ENCODE results near the gene GP5.

The GP5 gene

GRCh38 chr3:194399874-194400411 is 877 bp upstream of the GP5 start:
- TF ChIP-seq TAF1 (IDR thresholded peaks at IDR 0.05; ENCODE audit: low read depth): no peak
- no peak for TF ChIP-seq TCF12 (IDR thresholded peaks at IDR 0.05; ENCODE audit: low read depth)
- no peak for TF ChIP-seq MAX (IDR thresholded peaks at IDR 0.05)
- no peak for TF ChIP-seq FOXM1 (IDR thresholded peaks at IDR 0.05; ENCODE audit: borderline replicate concordance, low read depth)
- TF ChIP-seq CEBPB (IDR thresholded peaks at IDR 0.05): no peak
- no peak for TF ChIP-seq REST (IDR thresholded peaks at IDR 0.05; ENCODE audit: low read depth)
- TF ChIP-seq EGR1 (IDR thresholded peaks at IDR 0.05): no peak
- TF ChIP-seq RAD21 (IDR thresholded peaks at IDR 0.05; ENCODE audit: low read depth): no peak
- no peak for TF ChIP-seq ZBTB7A (IDR thresholded peaks at IDR 0.05; ENCODE audit: low read depth)
- TF ChIP-seq, protein P1, sequence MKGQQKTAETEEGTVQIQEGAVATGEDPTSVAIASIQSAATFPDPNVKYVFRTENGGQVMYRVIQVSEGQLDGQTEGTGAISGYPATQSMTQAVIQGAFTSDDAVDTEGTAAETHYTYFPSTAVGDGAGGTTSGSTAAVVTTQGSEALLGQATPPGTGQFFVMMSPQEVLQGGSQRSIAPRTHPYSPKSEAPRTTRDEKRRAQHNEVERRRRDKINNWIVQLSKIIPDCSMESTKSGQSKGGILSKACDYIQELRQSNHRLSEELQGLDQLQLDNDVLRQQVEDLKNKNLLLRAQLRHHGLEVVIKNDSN (IDR thresholded peaks at IDR 0.05): no peak
- no peak for TF ChIP-seq TEAD4 (IDR thresholded peaks at IDR 0.05)
- TF ChIP-seq CREB1 (IDR thresholded peaks at IDR 0.05; ENCODE audit: low read depth): no peak
- no peak for TF ChIP-seq NFIC (IDR thresholded peaks at IDR 0.05)
- TF ChIP-seq EP300 (IDR thresholded peaks at IDR 0.05; ENCODE audit: borderline replicate concordance): no peak
- no peak for TF ChIP-seq YY1 (IDR thresholded peaks at IDR 0.05; ENCODE audit: low read depth)

GRCh38 chr3:194397757-194398312 is 1.2 kb downstream of the GP5 start:
- no peak for TF ChIP-seq TAF1 (IDR thresholded peaks at IDR 0.05; ENCODE audit: low read depth)
- no peak for TF ChIP-seq NFIC (IDR thresholded peaks at IDR 0.05)
- TF ChIP-seq EGR1 (IDR thresholded peaks at IDR 0.05): no peak
- TF ChIP-seq ZBTB7A (IDR thresholded peaks at IDR 0.05; ENCODE audit: low read depth): no peak
- no peak for TF ChIP-seq TEAD4 (IDR thresholded peaks at IDR 0.05)
- no peak for TF ChIP-seq YY1 (IDR thresholded peaks at IDR 0.05; ENCODE audit: low read depth)
- TF ChIP-seq TCF12 (IDR thresholded peaks at IDR 0.05; ENCODE audit: low read depth): no peak
- no peak for TF ChIP-seq EP300 (IDR thresholded peaks at IDR 0.05; ENCODE audit: borderline replicate concordance)
- TF ChIP-seq RAD21 (IDR thresholded peaks at IDR 0.05; ENCODE audit: low read depth): no peak
- no peak for TF ChIP-seq CREB1 (IDR thresholded peaks at IDR 0.05; ENCODE audit: low read depth)

DNA sequence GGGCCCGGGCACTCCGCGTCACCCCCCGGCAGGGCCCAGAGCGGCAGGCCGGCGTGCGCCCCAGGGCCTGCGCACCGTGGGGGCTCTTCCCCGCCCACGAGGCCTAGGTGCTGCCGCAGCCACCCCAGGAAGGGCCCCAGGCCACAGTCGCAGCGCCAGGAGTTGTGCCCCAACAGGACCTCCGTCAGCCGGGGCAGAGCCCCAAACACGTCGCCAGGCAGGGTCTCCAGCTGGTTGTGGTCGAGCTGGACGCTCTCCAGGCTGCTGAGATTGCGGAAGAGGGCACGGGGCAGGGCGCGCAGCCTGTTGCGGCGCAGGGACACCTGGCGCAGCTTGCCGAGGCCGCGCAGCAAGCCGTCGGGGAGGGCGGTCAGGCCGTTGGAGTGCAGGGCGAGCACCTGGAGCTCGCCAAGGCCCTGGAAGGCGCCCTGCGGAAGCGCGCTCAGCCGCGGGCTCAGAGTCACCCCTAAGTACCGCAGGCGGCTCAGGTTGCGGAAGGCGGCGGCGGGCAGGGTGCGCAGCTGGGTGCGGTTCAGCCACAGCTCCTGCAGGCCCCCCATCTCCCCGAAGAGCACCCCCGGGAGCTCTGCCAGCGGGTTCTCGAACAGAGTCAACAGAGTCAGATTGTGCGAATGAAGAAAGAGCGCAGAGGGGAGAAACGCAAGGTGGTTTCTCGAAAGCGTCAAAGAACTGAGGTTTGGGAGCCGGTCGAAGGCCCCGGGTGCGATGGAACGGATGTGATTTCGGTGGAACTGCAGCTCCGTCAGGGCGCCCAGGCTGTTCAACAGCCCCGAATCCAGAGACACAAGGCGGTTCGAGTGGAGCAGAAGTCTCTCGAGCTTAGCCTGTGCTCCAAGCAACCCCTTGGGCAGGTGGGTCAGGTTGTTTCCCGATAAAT is 2.0 kb downstream of the GP5 start:
- TF ChIP-seq, protein P1 (IDR thresholded peaks at IDR 0.05): no peak
- no peak for TF ChIP-seq REST (IDR thresholded peaks at IDR 0.05; ENCODE audit: low read depth)
- no peak for TF ChIP-seq TCF12 (IDR thresholded peaks at IDR 0.05; ENCODE audit: low read depth)
- TF ChIP-seq MAX (IDR thresholded peaks at IDR 0.05): no peak
- no peak for TF ChIP-seq TAF1 (IDR thresholded peaks at IDR 0.05; ENCODE audit: low read depth)
- no peak for TF ChIP-seq FOXM1 (IDR thresholded peaks at IDR 0.05; ENCODE audit: borderline replicate concordance, low read depth)
- TF ChIP-seq EGR1 (IDR thresholded peaks at IDR 0.05): no peak
- no peak for TF ChIP-seq CEBPB (IDR thresholded peaks at IDR 0.05)
- TF ChIP-seq NFIC (IDR thresholded peaks at IDR 0.05): no peak
- TF ChIP-seq EP300 (IDR thresholded peaks at IDR 0.05; ENCODE audit: borderline replicate concordance): no peak
- no peak for TF ChIP-seq RAD21 (IDR thresholded peaks at IDR 0.05; ENCODE audit: low read depth)
- no peak for TF ChIP-seq CREB1 (IDR thresholded peaks at IDR 0.05; ENCODE audit: low read depth)
- no peak for TF ChIP-seq ZBTB7A (IDR thresholded peaks at IDR 0.05; ENCODE audit: low read depth)
- no peak for TF ChIP-seq YY1 (IDR thresholded peaks at IDR 0.05; ENCODE audit: low read depth)
- TF ChIP-seq TEAD4 (IDR thresholded peaks at IDR 0.05): no peak

GRCh38 chr3:194396539-194396858 is 2.6 kb downstream of the GP5 start:
- TF ChIP-seq TCF12 (IDR thresholded peaks at IDR 0.05; ENCODE audit: low read depth): no peak
- no peak for TF ChIP-seq TAF1 (IDR thresholded peaks at IDR 0.05; ENCODE audit: low read depth)
- TF ChIP-seq EGR1 (IDR thresholded peaks at IDR 0.05): no peak
- TF ChIP-seq ZBTB7A (IDR thresholded peaks at IDR 0.05; ENCODE audit: low read depth): no peak
- TF ChIP-seq, protein P1 (IDR thresholded peaks at IDR 0.05): no peak
- no peak for TF ChIP-seq CREB1 (IDR thresholded peaks at IDR 0.05; ENCODE audit: low read depth)
- no peak for TF ChIP-seq REST (IDR thresholded peaks at IDR 0.05; ENCODE audit: low read depth)
- TF ChIP-seq TEAD4 (IDR thresholded peaks at IDR 0.05): no peak
- TF ChIP-seq NFIC (IDR thresholded peaks at IDR 0.05): no peak
- no peak for TF ChIP-seq RAD21 (IDR thresholded peaks at IDR 0.05; ENCODE audit: low read depth)
- TF ChIP-seq FOXM1 (IDR thresholded peaks at IDR 0.05; ENCODE audit: borderline replicate concordance, low read depth): no peak
- no peak for TF ChIP-seq MAX (IDR thresholded peaks at IDR 0.05)
- TF ChIP-seq EP300 (IDR thresholded peaks at IDR 0.05; ENCODE audit: borderline replicate concordance): no peak
- TF ChIP-seq CEBPB (IDR thresholded peaks at IDR 0.05): no peak
- no peak for TF ChIP-seq YY1 (IDR thresholded peaks at IDR 0.05; ENCODE audit: low read depth)
